ENCODE results near the gene RYR3. TPM values are rescaled to one million over a fixed set of nuclear protein-coding genes. Genes with fewer than 3 reads are reported as not detected.

RYR3 gene
- total RNA-seq, 2 experiments from 2014 or later, result not detected

DNA sequence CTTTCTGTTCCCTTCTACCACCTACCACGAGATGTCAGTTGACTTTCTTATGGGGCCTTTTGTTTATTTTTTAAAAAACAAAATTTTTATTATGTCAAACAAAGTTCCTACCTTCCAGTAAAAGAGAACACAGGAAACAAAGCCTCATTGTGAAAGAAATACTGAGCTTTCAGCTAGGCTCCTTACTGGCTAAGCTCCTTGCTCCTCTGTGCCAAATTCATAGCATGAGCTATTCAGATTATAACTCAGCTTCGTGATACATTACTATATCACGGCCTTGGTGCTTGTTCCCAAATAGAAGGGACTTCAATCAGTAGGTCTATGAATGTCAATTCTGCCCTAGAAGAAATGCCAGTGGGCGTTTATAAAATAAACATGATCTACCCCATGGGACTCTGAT lies 511.7 kb downstream of the RYR3 start:
- CTCF ChIA-PET, result no interaction called here
- POLR2A ChIA-PET, result no interaction called here
- Mint-ChIP-seq H3K4me1 (ENCODE audit: low read depth) (no peaks in the 10 kb centered on the region), H3K36me3 (ENCODE audit: low read depth) (no peaks in the 10 kb centered on the region), H3K27ac (no peak overlapping the region), H3K9me3 (no peaks in the 10 kb centered on the region), H3K27me3 (peaks cover 5% of the 10 kb centered on the region), H3K4me3 (no peak overlapping the region)
- ATAC-seq (no peak), DNase-seq (no peak)
- intact Hi-C loops (cut with micrococcal nuclease), result no loop called here
- TF ChIP-seq, protein P1, sequence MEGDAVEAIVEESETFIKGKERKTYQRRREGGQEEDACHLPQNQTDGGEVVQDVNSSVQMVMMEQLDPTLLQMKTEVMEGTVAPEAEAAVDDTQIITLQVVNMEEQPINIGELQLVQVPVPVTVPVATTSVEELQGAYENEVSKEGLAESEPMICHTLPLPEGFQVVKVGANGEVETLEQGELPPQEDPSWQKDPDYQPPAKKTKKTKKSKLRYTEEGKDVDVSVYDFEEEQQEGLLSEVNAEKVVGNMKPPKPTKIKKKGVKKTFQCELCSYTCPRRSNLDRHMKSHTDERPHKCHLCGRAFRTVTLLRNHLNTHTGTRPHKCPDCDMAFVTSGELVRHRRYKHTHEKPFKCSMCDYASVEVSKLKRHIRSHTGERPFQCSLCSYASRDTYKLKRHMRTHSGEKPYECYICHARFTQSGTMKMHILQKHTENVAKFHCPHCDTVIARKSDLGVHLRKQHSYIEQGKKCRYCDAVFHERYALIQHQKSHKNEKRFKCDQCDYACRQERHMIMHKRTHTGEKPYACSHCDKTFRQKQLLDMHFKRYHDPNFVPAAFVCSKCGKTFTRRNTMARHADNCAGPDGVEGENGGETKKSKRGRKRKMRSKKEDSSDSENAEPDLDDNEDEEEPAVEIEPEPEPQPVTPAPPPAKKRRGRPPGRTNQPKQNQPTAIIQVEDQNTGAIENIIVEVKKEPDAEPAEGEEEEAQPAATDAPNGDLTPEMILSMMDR (IDR thresholded peaks at IDR 0.05), result no peak

DNA sequence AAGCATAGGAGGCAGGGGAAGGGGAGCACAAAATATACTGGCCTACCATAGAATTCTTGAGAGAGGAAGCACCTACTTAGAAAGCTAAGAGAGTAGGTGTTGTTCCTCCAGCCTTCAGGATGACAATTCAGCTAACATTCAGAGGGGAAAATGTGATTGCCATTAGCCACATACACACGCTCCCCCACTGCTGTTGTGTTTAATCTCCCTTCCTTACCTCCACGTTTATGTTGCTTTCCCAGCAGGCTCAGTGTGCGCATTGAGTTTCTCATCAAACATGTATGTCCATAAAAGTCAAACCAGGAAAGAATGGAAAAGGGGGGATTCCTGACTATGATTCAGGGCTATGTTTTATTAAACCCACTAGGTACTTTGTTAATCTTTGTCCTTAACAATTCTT lies 512.4 kb downstream of the RYR3 start:
- TF ChIP-seq, protein P1 (IDR thresholded peaks at IDR 0.05), result no peak
- DNase-seq (no peak), ATAC-seq (no peak)
- Mint-ChIP-seq H3K9me3 (no peaks in the 10 kb centered on the region), H3K4me3 (no peak overlapping the region), H3K27ac (no peak overlapping the region), H3K27me3 (peaks cover 4% of the 10 kb centered on the region), H3K4me1 (ENCODE audit: low read depth) (no peaks in the 10 kb centered on the region), H3K36me3 (ENCODE audit: low read depth) (no peaks in the 10 kb centered on the region)
- CTCF ChIA-PET, result no interaction called here
- intact Hi-C loops (cut with micrococcal nuclease), result no loop called here
- POLR2A ChIA-PET, result no interaction called here

DNA sequence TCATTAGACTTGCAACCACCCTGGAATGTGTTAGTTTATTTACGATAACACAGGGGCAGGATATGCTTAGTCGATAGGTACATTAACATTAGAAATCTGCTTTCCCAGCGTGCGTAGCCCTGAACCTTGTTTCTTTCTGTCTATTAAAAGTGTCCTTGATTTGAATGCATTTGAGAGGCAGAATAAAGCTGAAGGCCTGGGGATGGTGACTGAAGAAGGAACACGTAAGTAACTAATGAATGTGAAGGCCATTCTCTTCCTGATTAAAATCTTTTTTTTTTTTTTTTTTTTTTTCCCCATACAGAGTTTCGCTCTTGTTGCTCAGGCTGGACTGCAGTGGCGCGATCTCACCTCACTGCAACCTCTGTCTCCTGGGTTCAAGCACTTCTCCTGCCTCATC lies 514.7 kb downstream of the RYR3 start:
- no peaks in the 10 kb centered on the region for H3K4me1 Mint-ChIP-seq (ENCODE audit: low read depth)
- no peak overlapping the region for H3K4me3 Mint-ChIP-seq
- no peak overlapping the region for H3K27ac Mint-ChIP-seq
- no peak for DNase-seq
- no peaks in the 10 kb centered on the region for H3K36me3 Mint-ChIP-seq (ENCODE audit: low read depth)
- TF ChIP-seq, protein P1 (IDR thresholded peaks at IDR 0.05), result no peak
- intact Hi-C loops (cut with micrococcal nuclease), result no loop called here
- peaks cover 4% of the 10 kb centered on the region for H3K27me3 Mint-ChIP-seq
- H3K9me3 Mint-ChIP-seq, result no peaks in the 10 kb centered on the region
- POLR2A ChIA-PET, result no interaction called here
- no peak for ATAC-seq
- CTCF ChIA-PET, result interaction anchor here (1.9 kb wide), 1 partner anchor 88 kb away, joined by 4 read pairs; no protein-coding TSS in a partner anchor

DNA sequence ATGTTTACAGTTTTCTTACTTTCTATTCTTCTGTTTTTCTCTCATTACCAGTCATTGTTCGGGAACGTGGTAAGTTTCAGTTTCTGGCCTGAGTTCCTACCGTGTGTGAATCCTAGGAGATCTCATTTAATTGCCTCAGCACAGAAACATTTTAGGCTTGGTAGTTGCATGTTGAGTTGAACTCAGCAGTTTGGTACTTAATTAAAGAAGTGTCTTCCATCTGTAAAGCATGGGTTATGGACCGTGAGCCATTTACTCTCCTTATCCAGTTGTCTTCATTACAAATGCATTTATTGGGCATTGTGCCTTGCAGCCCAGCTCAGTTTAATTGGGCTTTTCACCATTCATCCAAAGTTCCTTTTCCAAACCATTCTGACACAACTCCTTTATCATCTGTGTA lies 515.4 kb downstream of the RYR3 start:
- Mint-ChIP-seq H3K4me3 (no peak overlapping the region), H3K9me3 (no peaks in the 10 kb centered on the region), H3K4me1 (ENCODE audit: low read depth) (no peaks in the 10 kb centered on the region), H3K36me3 (ENCODE audit: low read depth) (no peaks in the 10 kb centered on the region), H3K27me3 (peaks cover 3% of the 10 kb centered on the region), H3K27ac (no peak overlapping the region)
- TF ChIP-seq, protein P1 (IDR thresholded peaks at IDR 0.05), result no peak
- ATAC-seq, result no peak
- DNase-seq, result no peak
- POLR2A ChIA-PET, result no interaction called here
- intact Hi-C loops (cut with micrococcal nuclease), result no loop called here
- CTCF ChIA-PET, result interaction anchor here (1.9 kb wide), 1 partner anchor 88 kb away, joined by 4 read pairs; no protein-coding TSS in a partner anchor

DNA sequence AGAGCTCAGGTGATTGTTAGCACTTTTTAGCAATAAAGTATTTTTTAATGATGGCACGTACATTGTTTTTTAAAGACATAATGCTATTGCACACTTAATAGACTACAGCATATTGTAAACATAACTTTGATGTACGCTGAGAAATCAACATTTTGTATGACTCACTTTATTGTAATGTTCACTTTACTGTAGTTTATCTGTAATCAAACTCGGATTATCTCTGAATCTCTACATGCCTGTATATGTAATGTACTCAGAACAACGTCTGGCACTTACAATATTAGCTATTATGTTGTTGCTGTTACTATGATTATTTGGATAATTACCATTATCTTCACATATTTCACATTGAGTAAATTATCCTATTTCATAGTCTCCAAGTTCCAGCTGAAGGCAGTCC lies 519.6 kb downstream of the RYR3 start:
- ChIA-PET POLR2A (no interaction called here), CTCF (no interaction called here)
- H3K27me3 Mint-ChIP-seq, result no peaks in the 10 kb centered on the region
- no peaks in the 10 kb centered on the region for H3K36me3 Mint-ChIP-seq (ENCODE audit: low read depth)
- no peak overlapping the region for H3K27ac Mint-ChIP-seq
- no peak for DNase-seq
- intact Hi-C loops (cut with micrococcal nuclease), result no loop called here
- H3K4me1 Mint-ChIP-seq (ENCODE audit: low read depth), result no peaks in the 10 kb centered on the region
- no peak overlapping the region for H3K4me3 Mint-ChIP-seq
- no peaks in the 10 kb centered on the region for H3K9me3 Mint-ChIP-seq
- no peak for ATAC-seq
- TF ChIP-seq, protein P1 (IDR thresholded peaks at IDR 0.05), result no peak
